ENCODE data around the gene COL28A1.
"Not testable (repeated sequence)": the region's sequence is repeated elsewhere in the genome, so short reads cannot be mapped to it uniquely, and the experiment has no call there.

The COL28A1 gene

DNA sequence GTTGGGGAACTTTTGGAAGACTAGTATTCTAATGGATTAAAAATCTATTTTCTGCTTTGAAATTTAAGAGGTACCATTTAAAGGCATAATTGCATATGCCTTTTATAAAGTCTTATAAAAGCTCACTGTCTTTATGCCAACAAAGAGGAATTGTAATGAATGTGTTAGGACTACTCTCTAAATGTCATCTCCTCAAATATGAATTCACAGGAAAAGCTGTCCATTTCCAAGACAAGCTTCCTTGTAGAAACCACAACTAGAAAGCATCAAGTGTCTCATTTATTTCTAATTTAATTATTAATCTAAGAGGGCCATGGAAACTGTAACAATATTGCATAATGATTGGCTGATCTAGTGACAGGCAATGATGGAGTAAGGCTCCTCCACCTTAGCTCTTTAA, 130.2 kb downstream of the COL28A1 start:
- DNase-seq, result no peak

DNA sequence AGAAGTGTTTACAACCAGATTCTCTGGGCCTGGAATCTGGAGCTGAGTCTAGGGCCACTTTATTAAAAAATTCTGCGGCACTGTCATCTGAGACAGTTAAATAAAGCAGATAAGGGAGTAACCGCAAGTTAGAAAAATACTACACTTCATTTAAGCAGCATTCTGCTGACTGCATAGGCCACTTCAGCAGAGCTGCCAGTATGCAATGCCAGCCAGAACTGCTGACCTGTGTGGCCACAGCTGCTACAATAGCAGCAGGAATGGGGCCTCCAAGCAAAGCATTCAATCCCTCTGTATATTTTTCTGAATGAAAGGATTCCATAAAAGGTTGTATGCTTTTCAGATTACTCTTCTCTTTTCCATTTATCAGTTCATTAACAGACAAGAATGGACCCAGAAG, 136.0 kb downstream of the COL28A1 start:
- DNase-seq, result no peak

- no peak for DNase-seq
These were observed 139.9 kb downstream of the COL28A1 start for GRCh38 chr7:7395785-7396184.

DNA sequence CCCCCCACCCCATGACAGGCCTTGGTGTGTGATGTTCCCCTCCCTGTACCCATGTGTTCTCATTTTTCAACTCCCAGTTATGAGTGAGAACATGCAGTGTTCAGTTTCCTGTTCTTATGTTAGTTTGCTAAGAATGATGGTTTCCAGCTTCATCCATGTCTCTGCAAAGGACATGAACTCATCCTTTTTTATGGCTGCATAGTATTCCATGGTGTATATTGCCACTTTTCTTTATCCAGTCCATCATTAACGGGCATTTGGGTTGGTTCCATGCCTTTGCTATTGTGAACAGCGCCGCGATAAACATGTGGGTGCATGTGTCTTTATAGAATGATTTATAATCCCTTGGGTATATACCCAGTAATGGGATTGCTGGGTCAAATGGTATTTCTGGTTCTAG, 147.5 kb downstream of the COL28A1 start:
- not testable (repeated sequence) for DNase-seq

DNA sequence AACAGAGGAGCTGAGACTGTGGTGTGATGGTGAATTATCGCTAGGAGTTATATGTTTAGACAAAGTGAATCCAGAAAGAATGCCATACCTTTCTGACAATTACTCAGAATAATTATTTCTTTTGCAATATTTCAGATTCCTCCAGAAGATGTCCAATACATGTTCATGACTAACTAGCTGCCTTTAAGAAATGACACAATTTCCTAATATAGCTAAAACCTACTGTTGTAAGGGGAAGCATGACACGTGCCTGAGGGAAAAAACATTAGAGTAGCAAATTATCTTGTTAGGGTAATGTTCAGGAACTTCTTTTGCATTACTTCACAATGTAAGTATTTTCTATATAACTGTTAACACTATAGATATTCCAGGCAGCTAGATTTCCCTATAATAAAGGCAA, 150.3 kb downstream of the COL28A1 start:
- no peak for DNase-seq

DNA sequence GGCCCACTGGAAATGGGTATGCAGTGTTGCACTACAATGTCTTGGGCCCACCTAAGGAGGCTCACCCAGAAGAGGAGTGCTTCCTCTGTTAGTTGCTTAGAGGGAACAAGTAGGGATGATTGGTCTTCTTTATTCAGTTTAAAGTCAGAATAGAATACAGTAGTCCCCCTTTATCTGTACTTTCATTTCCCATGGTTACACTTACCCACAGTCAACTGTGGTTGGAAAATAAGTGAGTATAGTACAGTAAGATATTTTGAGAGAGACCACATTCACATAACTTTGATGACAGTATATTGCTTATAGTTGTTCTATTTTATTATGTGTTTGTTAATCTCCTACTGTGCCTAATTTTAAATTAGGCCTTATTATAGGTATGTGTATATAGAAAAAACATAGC, 151.4 kb downstream of the COL28A1 start:
- no peak for DNase-seq

- no peak for DNase-seq
These were observed 160.1 kb downstream of the COL28A1 start for GRCh38 chr7:7375538-7375937.

DNA sequence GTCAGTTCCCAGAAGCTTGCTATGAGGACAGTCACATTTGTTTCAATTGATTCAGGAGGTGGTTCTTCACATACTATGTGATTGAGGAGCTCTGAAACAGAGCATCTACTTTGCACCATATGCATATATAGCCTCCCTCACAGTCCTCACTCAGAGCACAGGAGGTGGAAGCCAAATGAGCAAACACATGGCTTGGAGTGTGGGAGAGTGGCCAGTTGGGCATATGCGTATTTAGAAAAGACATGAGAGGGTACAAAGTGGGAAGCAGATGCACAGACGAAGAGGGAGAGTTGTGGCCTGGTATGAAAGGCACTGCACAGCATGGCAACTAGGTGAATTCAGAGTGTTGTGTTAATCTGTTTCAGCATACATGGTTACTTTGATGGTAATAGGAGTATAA, 165.6 kb downstream of the COL28A1 start:
- no peak for DNase-seq

GRCh38 chr7:7369134-7369533, 166.5 kb downstream of the COL28A1 start:
- DNase-seq, result no peak

GRCh38 chr7:7354674-7355073, 181.0 kb downstream of the COL28A1 start:
- DNase-seq, result no peak

DNA sequence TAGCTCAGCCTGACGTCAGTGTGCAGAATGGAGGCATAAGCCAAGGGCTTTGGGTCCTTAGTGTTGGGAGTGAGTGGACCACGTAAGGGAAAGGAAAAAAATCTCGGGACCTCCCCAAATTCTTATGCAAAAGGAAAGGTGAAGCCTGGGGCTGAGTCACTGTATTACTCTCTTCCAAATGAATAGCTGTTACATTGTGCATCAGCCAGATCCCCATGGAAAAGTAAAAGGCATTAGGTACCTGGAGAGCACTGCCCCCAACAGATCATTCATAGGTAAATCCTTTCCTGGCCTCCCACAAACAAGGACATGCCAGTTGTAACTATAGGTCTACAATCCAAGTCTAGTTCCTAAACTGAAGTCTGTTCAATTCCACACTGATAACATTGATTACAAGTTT, 182.8 kb downstream of the COL28A1 start:
- no peak for DNase-seq

- no peak for DNase-seq
These were observed 183.8 kb downstream of the COL28A1 start for GRCh38 chr7:7351832-7352231.

DNA sequence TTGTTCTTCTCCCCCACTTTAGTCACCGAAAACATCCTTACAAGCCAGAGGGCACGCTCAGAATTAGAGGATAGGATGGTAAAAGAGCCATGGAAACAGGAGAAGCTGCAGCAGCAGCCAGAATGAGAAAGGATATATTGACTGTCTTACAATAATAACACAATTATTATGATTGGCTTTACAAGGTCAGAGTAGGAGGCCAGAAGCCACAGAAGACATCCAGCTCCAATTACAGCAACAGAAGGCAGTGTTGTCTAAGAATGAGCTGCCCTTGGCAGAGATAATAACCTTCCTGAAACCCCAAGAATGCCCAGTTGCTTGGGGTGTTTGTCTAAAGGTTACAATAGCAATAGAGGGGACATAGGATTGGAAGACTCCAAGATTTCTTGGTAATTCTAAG, 184.5 kb downstream of the COL28A1 start:
- DNase-seq, result no peak

GRCh38 chr7:7349156-7349555, 186.5 kb downstream of the COL28A1 start:
- DNase-seq, result no peak

GRCh38 chr7:7347045-7347444, 188.6 kb downstream of the COL28A1 start:
- no peak for DNase-seq

DNA sequence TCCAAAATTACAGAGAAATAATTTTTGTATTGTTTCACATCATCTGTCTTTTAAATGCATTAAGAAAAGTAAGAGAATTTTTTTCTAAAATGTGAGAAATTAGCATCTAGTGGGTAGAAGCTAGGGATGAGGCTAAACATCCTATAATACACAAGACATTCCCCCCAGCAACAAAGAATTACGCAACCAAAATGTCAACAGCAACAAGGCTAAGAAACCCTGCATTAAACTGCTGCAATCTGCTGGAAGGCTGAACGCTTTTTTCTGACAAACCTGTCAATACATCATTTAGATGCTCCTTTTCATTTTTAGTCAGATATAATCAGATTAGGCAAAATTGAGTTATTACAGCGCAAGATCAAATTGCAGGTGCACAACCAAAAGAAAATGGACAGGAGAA, 191.1 kb downstream of the COL28A1 start:
- no peak for DNase-seq

DNA sequence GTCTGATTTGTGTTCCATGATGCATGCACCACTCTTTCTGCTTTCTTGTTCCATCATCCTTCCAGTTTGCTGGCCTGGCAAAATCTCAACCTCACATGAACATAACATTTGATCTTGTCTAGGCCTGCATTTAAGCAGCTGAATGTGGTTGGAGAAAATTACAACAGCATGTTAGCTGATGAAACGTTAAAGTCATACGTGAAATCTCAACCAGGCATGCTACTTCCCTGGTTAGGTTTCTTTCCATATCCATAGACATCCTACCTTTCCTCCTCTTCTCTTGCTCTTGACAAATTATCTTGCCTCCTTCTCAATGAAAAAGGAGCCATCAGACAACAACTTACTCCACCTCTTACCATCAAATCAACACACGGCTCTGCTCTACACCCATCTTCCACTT, 199.8 kb downstream of the COL28A1 start:
- DNase-seq, result no peak

GRCh38 chr7:7335215-7335614, 200.5 kb downstream of the COL28A1 start:
- no peak for DNase-seq

DNA sequence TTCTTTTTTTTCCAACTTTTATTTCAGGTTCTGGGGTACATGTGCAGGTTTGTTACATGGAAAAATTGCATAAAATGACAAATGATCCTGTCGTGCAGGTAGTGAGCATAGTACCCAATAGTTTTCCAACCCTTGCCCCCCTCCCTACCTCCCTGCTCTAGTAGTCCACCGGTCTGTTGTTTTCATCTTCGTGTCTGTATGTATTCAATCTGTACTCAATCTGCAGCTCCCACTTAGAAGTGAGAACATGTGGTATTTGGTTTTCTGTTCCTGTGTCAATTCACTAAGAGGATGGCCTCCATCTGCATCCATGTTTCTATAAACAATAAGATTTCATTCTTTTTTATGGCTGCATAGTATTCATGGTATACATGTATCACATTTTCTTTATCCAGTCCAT, 202.1 kb downstream of the COL28A1 start:
- no peak for DNase-seq

- DNase-seq, result no peak
These were observed 204.2 kb downstream of the COL28A1 start for GRCh38 chr7:7331523-7331922.

GRCh38 chr7:7330997-7331396, 204.7 kb downstream of the COL28A1 start:
- no peak for DNase-seq

DNA sequence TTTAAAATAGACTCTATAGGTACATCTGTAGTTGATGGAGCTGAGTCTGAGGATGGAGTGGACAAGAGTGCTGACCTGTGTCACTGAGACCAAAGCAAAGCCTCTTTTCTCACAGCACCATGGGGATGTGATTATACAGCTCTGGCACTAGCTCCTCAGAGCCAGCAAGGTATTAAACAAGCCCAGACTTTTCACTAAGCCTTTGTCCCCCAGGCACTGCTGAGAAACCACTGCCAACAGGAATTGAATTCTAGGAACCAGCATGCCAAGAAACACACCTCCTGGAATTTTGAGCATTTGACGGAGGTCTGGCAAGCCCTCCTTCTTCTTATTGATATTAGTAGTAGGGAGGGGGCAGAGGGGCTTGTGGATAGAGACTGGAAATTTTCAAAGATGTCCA, 206.3 kb downstream of the COL28A1 start:
- no peak for DNase-seq

GRCh38 chr7:7327423-7327822, 208.2 kb downstream of the COL28A1 start:
- no peak for DNase-seq

DNA sequence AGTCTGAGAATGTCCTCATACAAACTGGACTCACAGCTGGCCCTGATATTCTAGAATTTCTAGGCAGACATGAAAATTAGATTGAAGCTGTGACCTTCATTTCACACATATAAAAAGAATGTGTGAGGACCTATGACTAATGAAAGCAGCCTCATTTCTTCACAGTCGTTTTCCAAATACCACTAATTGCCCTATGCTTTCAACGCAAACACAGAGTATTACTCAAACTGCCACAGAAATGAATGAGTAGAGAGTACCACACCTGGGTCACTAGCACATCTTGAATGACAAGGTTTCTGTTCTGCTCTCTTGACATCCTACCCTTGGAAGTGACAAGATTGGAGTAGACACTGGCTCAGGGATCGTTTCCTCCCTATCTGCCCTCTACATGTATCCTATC, 211.0 kb downstream of the COL28A1 start:
- no peak for DNase-seq

GRCh38 chr7:7323921-7324320, 211.8 kb downstream of the COL28A1 start:
- no peak for DNase-seq

GRCh38 chr7:7323352-7323751, 212.3 kb downstream of the COL28A1 start:
- DNase-seq, result no peak
